ENCODE measurements around the gene MYO18B. TPM values are rescaled to one million over a fixed set of nuclear protein-coding genes. Genes with fewer than 3 reads are reported as not detected.

The MYO18B gene
- total and polyA plus RNA-seq, 2 of the 8 experiments (the other 6 are each of a cell fraction or from before 2014, with no cell fraction given), result 0.62 to 0.78 TPM

DNA sequence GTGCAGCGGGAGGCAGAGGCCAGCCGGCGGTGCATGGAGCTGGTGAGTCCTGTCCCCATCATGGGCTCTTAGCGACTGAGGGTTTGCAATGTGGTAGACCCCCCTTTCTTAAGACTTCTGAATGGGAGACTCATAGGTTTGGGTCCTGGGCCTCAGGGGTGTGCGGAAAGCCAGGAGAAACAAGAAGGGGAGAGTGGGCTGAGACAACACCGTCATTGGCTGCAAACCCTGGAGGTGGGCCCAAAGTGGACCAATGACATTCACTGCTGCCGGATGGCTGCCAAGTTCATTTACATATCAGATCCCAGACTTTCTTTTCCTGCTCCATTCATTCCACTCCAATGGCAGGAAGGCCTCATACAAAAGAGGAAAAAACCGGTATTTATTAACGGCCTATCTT, 213.3 kb downstream of the MYO18B start:
- no peak overlapping the region for H3K9ac ChIP-seq (replicated peaks in 1 of 4; ENCODE audit: extremely low read depth in 1 of 4, low read depth in 3 of 4, low read length in 3 of 4)
- no peak overlapping the region for H2BK5ac ChIP-seq (ENCODE audit: low read depth, low read length)
- no peak overlapping the region for H4K5ac ChIP-seq (ENCODE audit: insufficient read length, low read depth, low read length)
- H4K20me1 ChIP-seq (replicated peaks in 1 of 2; ENCODE audit: control insufficient read depth in 1 of 2, insufficient read depth in 2 of 2, low read length in 2 of 2), result no peaks in the 10 kb centered on the region
- H2AK5ac ChIP-seq (ENCODE audit: low read depth, low read length), result no peak overlapping the region
- H3K4me3 ChIP-seq (ENCODE audit: extremely low read depth in 1 of 4, insufficient read depth in 2 of 4, low read depth in 3 of 4, low read length in 4 of 4), result no peak overlapping the region
- WGBS, 2 experiments (ENCODE audit: extremely low coverage in 1 of 2, insufficient coverage in 1 of 2, insufficient read length in 1 of 2, insufficient replicate concordance in 2 of 2, low coverage in 1 of 2, low lambda C conversion rate in 2 of 2, missing lambda C conversion rate in 1 of 2), result 89% methylated on average over 9 of the region's 9 CpGs; no CpG with 5 or more reads in 1 of the 2 experiments
- H3K79me1 ChIP-seq (ENCODE audit: low read depth, low read length), result no peaks in the 10 kb centered on the region
- no peak overlapping the region for H4K91ac ChIP-seq (replicated peaks; ENCODE audit: insufficient read length, low read length)
- DNase-seq (ENCODE audit: low read depth in 1 of 2, low spot score in 2 of 2) (no peak), FAIRE-seq (no peak)
- H2AFZ ChIP-seq (ENCODE audit: low read length), result no peak overlapping the region
- H3K27ac ChIP-seq (ENCODE audit: low read depth, low read length), result no peak overlapping the region
- ChIA-PET POLR2A (ENCODE audit: partially characterized antibody) (no interaction called here), CTCF (ENCODE audit: partially characterized antibody) (no interaction called here)
- H2BK20ac ChIP-seq (ENCODE audit: low read length), result no peak overlapping the region
- H3K14ac ChIP-seq (ENCODE audit: insufficient read length), result no peak overlapping the region
- no peaks in the 10 kb centered on the region for H3K4me1 ChIP-seq (replicated peaks in 1 of 4; ENCODE audit: control insufficient read depth in 3 of 4, insufficient read depth in 4 of 4, low read length in 3 of 4)
- H3K27me3 ChIP-seq (replicated peaks in 1 of 4; ENCODE audit: control insufficient read depth in 3 of 4, extremely low read depth in 1 of 4, insufficient read depth in 3 of 4, low read length in 3 of 4), result no peaks in the 10 kb centered on the region
- H3K79me2 ChIP-seq (ENCODE audit: control insufficient read depth in 1 of 2, insufficient read depth in 2 of 2, low read length in 2 of 2), result no peaks in the 10 kb centered on the region
- H3K23me2 ChIP-seq (ENCODE audit: low read depth, low read length), result no peaks in the 10 kb centered on the region
- H4K8ac ChIP-seq (ENCODE audit: extremely low read depth, insufficient read depth, low read length), result no peak overlapping the region
- H2BK120ac ChIP-seq (replicated peaks; ENCODE audit: low read depth, low read length), result no peak overlapping the region
- no peak overlapping the region for H3K23ac ChIP-seq (ENCODE audit: insufficient read length)
- no peak overlapping the region for H3K4me2 ChIP-seq (ENCODE audit: insufficient read depth in 1 of 2, low read depth in 2 of 2, low read length in 2 of 2)
- TF ChIP-seq EZH2 (IDR thresholded peaks at IDR 0.05; ENCODE audit: low read depth, low read length, severe bottlenecking) (no peak), GABPA (IDR thresholded peaks at IDR 0.05; ENCODE audit: borderline replicate concordance, insufficient read depth, low read length) (no peak), RNF2 (IDR thresholded peaks at IDR 0.05; ENCODE audit: borderline replicate concordance, low read depth, low read length, missing control alignments, poor library complexity, severe bottlenecking) (no peak), FOSL1 (IDR thresholded peaks at IDR 0.05; ENCODE audit: insufficient read depth, low read depth, low read length) (no peak), RAD21 (IDR thresholded peaks at IDR 0.05 in 1 of 2, conservative IDR thresholded peaks at IDR 0.05 in 1 of 2; ENCODE audit: low read depth in 2 of 2, low read length in 2 of 2) (no peak), HDAC6 (IDR thresholded peaks at IDR 0.05; ENCODE audit: low read depth, low read length) (no peak), HDAC2 (IDR thresholded peaks at IDR 0.05; ENCODE audit: borderline replicate concordance in 1 of 2, low read depth in 2 of 2, low read length in 2 of 2) (no peak), CHD1 (IDR thresholded peaks at IDR 0.05; ENCODE audit: low read depth, low read length) (no peak), SIN3A (conservative IDR thresholded peaks at IDR 0.05 in 1 of 2, IDR thresholded peaks at IDR 0.05 in 1 of 2; ENCODE audit: low read depth in 1 of 2, low read length in 2 of 2) (no peak), SP4 (IDR thresholded peaks at IDR 0.05; ENCODE audit: low read length) (no peak), JUN (IDR thresholded peaks at IDR 0.05; ENCODE audit: low read depth, low read length) (no peak), JUND (IDR thresholded peaks at IDR 0.05; ENCODE audit: low read length) (no peak)
- no peak overlapping the region for H2BK15ac ChIP-seq (ENCODE audit: low read length)
- H2BK12ac ChIP-seq (ENCODE audit: low read depth, low read length), result no peak overlapping the region
- no peak overlapping the region for H3K4ac ChIP-seq (replicated peaks; ENCODE audit: insufficient read length, low read depth, low read length)
- no peaks in the 10 kb centered on the region for H3K9me3 ChIP-seq (ENCODE audit: insufficient read depth in 2 of 2, low read depth in 1 of 2, low read length in 1 of 2)
- H3K36me3 ChIP-seq (ENCODE audit: control insufficient read depth in 2 of 4, insufficient read depth in 4 of 4, low read length in 3 of 4), result no peaks in the 10 kb centered on the region
- no peak overlapping the region for H3K18ac ChIP-seq (ENCODE audit: extremely low read depth, low read length)
- H3K56ac ChIP-seq (replicated peaks; ENCODE audit: insufficient read length, low read depth, low read length), result no peak overlapping the region
